Loucy (cell line): ENCODE results near the gene BOC.

ENCODE experiments used
- H2AFZ ChIP-seq: fragments of 200-600 bp; sonication (generic); 2 replicates; pipeline ENCODE4 v1.6.0; 2016; ENCODE audit warnings: antibody characterized with exemption, mild to moderate bottlenecking, low read length, moderate library complexity
- H3F3A ChIP-seq: fragments of 200-600 bp; 2 replicates; pipeline ENCODE4 v1.6.0; 2016; ENCODE audit warnings: antibody characterized with exemption, low read depth, mild to moderate bottlenecking
- H3K27me3 ChIP-seq: fragments of 200-600 bp; sonication (generic); 2 replicates; pipeline ENCODE4 v1.6.1; 2014; ENCODE audit warnings: low read length, mild to moderate bottlenecking; ENCODE audit not compliant: insufficient read depth, poor library complexity, severe bottlenecking
- H3K36me3 ChIP-seq: fragments of 200-600 bp; sonication (generic); 2 replicates; pipeline ENCODE4 v1.6.1; 2016; ENCODE audit warnings: low read length; ENCODE audit not compliant: insufficient read depth
- H3K4me1 ChIP-seq: fragments of 200-600 bp; sonication (generic); 2 replicates; pipeline ENCODE4 v1.5.1; 2014; ENCODE audit warnings: low read length, mild to moderate bottlenecking; ENCODE audit not compliant: insufficient read depth, poor library complexity, severe bottlenecking
- H3K4me2 ChIP-seq: fragments of 200-600 bp; sonication (generic); 2 replicates; pipeline ENCODE4 v1.6.0; 2014; ENCODE audit warnings: antibody characterized with exemption, low read length, low read depth, mild to moderate bottlenecking; ENCODE audit not compliant: poor library complexity, severe bottlenecking
- H3K4me3 ChIP-seq: fragments of 200-600 bp; sonication (generic); 2 replicates; pipeline ENCODE4 v1.5.1; 2014; ENCODE audit warnings: low read length, mild to moderate bottlenecking, mixed read lengths; ENCODE audit not compliant: poor library complexity, severe bottlenecking
- H3K79me2 ChIP-seq: fragments of 200-600 bp; sonication (generic); 2 replicates; pipeline ENCODE4 v1.6.1; 2014; ENCODE audit warnings: low read length; ENCODE audit not compliant: insufficient read depth
- H3K9ac ChIP-seq: fragments of 200-600 bp; sonication (generic); 2 replicates; pipeline ENCODE4 v1.6.0; 2014; ENCODE audit warnings: mild to moderate bottlenecking, low read depth, low read length, moderate library complexity; ENCODE audit not compliant: poor library complexity, severe bottlenecking
- H3K9me2 ChIP-seq: fragments of 200-600 bp; sonication (generic); replicated peaks from 2 replicates; pipeline ENCODE4 v1.6.1; 2016; ENCODE audit warnings: low read depth, low read length, mixed read lengths
- H3K9me3 ChIP-seq: fragments of 200-600 bp; sonication (generic); 2 replicates; pipeline ENCODE4 v1.6.1; 2014; ENCODE audit warnings: mild to moderate bottlenecking, antibody characterized with exemption, low read length, low read depth; ENCODE audit not compliant: insufficient read depth
- H4K20me1 ChIP-seq: fragments of 200-600 bp; sonication (generic); 2 replicates; pipeline ENCODE4 v1.6.0; 2014; ENCODE audit warnings: antibody characterized with exemption, low read length, mild to moderate bottlenecking; ENCODE audit not compliant: insufficient read depth, poor library complexity, severe bottlenecking
- CTCF ChIP-seq: fragments of 200-600 bp; sonication (generic); conservative IDR thresholded peaks from 2 replicates; pipeline ENCODE4 v1.5.1; 2014; ENCODE audit warnings: mild to moderate bottlenecking, antibody characterized with exemption, low read length
- EZH2phosphoT487 ChIP-seq: fragments of 200-600 bp; IDR thresholded peaks from 2 replicates; pipeline ENCODE4 v1.6.1; 2018; ENCODE audit warnings: antibody characterized with exemption, mild to moderate bottlenecking, moderate library complexity, borderline replicate concordance

The BOC gene

GRCh38 chr3:113225286-113225685 is 13.9 kb downstream of the BOC start:
- no peaks in the 10 kb centered on the region for H3K9me2 ChIP-seq
- H3K4me2 ChIP-seq = no peak overlapping the region
- no peaks in the 10 kb centered on the region for H4K20me1 ChIP-seq
- H3K36me3 ChIP-seq = no peaks in the 10 kb centered on the region
- H3K9ac ChIP-seq = no peak overlapping the region
- H3K79me2 ChIP-seq = no peaks in the 10 kb centered on the region
- no peaks in the 10 kb centered on the region for H3K27me3 ChIP-seq
- no peak overlapping the region for H3K4me3 ChIP-seq
- H3K4me1 ChIP-seq = no peaks in the 10 kb centered on the region
- H2AFZ ChIP-seq = no peak overlapping the region
- H3K9me3 ChIP-seq = no peaks in the 10 kb centered on the region
- TF ChIP-seq EZH2phosphoT487 (no peak), CTCF (no peak)
- no peaks in the 10 kb centered on the region for H3F3A ChIP-seq

DNA sequence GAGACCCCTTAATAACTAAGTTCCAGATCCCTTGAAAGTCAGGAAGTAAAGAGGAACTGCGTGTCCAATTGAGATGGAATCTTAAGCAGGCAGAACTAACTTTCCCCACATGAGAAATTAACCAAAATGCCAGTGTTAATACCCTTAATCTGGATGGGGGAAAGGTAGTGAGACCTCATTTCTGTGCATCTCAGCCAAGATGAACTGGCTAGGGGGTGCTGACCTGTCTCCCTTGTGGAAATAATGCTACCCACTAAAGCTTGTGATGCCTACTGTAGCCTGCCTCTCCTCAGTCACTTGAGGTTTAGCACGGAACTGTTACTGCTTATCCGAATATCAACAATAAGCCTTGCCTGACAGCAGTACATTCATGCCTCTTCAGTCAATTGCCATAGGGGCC is 15.1 kb downstream of the BOC start:
- Histone ChIP-seq H3K9me2 (no peaks in the 10 kb centered on the region), H3K36me3 (no peaks in the 10 kb centered on the region), H3K27me3 (no peaks in the 10 kb centered on the region), H3K4me3 (no peak overlapping the region), H3K4me2 (no peak overlapping the region), H3K9ac (no peak overlapping the region), H3K4me1 (no peaks in the 10 kb centered on the region), H3F3A (no peaks in the 10 kb centered on the region), H3K79me2 (no peaks in the 10 kb centered on the region), H4K20me1 (no peaks in the 10 kb centered on the region), H2AFZ (no peak overlapping the region), H3K9me3 (no peaks in the 10 kb centered on the region)
- TF ChIP-seq EZH2phosphoT487 = no peak
- TF ChIP-seq CTCF = no peak

DNA sequence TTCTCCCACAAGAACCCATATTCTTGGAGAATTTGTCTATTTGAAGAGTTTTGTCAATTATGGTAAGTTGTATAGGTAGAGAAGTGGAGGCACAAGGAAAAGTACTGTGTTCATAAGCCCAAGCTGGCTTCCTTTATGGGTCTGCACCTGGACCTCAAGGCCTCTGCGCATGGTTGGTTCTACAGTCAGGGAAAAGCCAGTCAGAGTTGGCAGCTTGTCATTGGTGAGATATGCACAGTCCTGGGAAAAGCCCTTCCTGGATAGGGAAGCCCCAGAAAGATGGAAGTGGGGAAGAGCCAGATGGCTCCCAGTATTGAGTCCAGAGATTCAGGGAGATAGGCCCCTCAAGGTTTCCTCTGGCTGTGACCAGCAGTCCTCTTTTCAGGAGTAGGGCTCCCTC is 15.8 kb downstream of the BOC start:
- TF ChIP-seq EZH2phosphoT487 = no peak
- no peak for TF ChIP-seq CTCF
- no peaks in the 10 kb centered on the region for H3K4me1 ChIP-seq
- no peaks in the 10 kb centered on the region for H3K36me3 ChIP-seq
- no peaks in the 10 kb centered on the region for H3K27me3 ChIP-seq
- no peak overlapping the region for H2AFZ ChIP-seq
- H3K4me2 ChIP-seq = no peak overlapping the region
- H3K9me3 ChIP-seq = no peaks in the 10 kb centered on the region
- H3K4me3 ChIP-seq = no peak overlapping the region
- H4K20me1 ChIP-seq = no peaks in the 10 kb centered on the region
- H3K79me2 ChIP-seq = no peaks in the 10 kb centered on the region
- H3F3A ChIP-seq = no peaks in the 10 kb centered on the region
- H3K9me2 ChIP-seq = no peaks in the 10 kb centered on the region
- H3K9ac ChIP-seq = no peak overlapping the region
